ENCODE measurements around the gene SLC2A13.

GRCh38 chr12:39878753-39879152 lies 227.1 kb downstream of the SLC2A13 start:
- no peak for TF ChIP-seq POLR2A (IDR thresholded peaks at IDR 0.05)
- no peak for TF ChIP-seq CTCF (IDR thresholded peaks at IDR 0.05)
